Body of pancreas (tissue), 4 donors: Measurements from ENCODE around the gene DUS3L.

Experiments
- POLR2A ChIP-seq, 3 donors: fragments of 450-650 bp; IDR thresholded peaks; one replicate each; pipeline ENCODE4 v1.6.1; 2016; ENCODE audit warnings: antibody characterized with exemption in 3 of 3, mild to moderate bottlenecking in 2 of 3
- TF ChIP-seq, protein P1 (sequence below), 7 experiments: fragments of 450-650 bp in 4 of 7; fragments of 200-600 bp in 3 of 7; sonication (generic) in 3 of 7; IDR thresholded peaks; one replicate each; pipeline ENCODE4 v1.5.1; 2016 to 2019; ENCODE audit warnings: antibody characterized with exemption in 7 of 7

DNA sequence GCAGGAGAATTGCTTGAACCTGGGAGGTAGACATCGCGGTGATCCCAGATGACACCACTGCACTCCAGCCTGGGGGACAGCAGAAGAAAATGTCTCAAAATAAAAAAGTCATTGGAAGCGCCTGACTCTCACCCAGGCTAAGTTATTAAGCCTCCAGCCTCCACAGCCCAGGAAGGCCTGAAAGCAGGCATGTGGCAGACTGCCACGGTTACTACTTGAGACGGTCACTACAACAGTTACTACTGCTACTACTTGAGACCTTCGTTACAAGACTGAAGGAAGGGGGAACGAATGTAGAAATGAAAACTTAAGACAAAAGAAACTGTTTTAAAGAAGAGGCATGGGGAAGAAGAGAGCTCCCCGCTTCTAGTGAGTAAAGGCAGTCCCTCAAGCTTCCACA, 16.0 kb downstream of the DUS3L start:
- no peak for TF ChIP-seq POLR2A (IDR thresholded peaks at IDR 0.05)
- TF ChIP-seq, protein P1, sequence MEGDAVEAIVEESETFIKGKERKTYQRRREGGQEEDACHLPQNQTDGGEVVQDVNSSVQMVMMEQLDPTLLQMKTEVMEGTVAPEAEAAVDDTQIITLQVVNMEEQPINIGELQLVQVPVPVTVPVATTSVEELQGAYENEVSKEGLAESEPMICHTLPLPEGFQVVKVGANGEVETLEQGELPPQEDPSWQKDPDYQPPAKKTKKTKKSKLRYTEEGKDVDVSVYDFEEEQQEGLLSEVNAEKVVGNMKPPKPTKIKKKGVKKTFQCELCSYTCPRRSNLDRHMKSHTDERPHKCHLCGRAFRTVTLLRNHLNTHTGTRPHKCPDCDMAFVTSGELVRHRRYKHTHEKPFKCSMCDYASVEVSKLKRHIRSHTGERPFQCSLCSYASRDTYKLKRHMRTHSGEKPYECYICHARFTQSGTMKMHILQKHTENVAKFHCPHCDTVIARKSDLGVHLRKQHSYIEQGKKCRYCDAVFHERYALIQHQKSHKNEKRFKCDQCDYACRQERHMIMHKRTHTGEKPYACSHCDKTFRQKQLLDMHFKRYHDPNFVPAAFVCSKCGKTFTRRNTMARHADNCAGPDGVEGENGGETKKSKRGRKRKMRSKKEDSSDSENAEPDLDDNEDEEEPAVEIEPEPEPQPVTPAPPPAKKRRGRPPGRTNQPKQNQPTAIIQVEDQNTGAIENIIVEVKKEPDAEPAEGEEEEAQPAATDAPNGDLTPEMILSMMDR (IDR thresholded peaks at IDR 0.05), result no peak
